ENCODE measurements around the gene SMARCC2. TPM values are rescaled to one million over a fixed set of nuclear protein-coding genes. Genes with fewer than 3 reads are reported as not detected.
"Not testable (repeated sequence)": the region's sequence is repeated elsewhere in the genome, so short reads cannot be mapped to it uniquely, and the experiment has no call there.

SMARCC2 gene
- total RNA-seq, 1 experiment from 2014 or later, result 94.8 TPM

- H3K36me3 Mint-ChIP-seq (ENCODE audit: insufficient read depth, unreplicated experiment), result peaks cover 36% of the 10 kb centered on the region
- POLR2A ChIA-PET, result interaction anchor here (0.6 to 3.5 kb wide), 16 partner anchors 8 to 527 kb away, joined by 3 to 27 read pairs (median 4); partner anchors contain the start of genes ESYT1, MYL6, PA2G4 and RAB5B
- H3K9me3 ChIP-seq, result no peaks in the 10 kb centered on the region
- DNase-seq, result no peak
- H3K4me1 Mint-ChIP-seq (ENCODE audit: low read depth, unreplicated experiment), result peaks cover 14% of the 10 kb centered on the region
- H3K27ac Mint-ChIP-seq (ENCODE audit: unreplicated experiment), result peak overlapping the region; percentile 100
- no peak for TF ChIP-seq CTCF (IDR thresholded peaks at IDR 0.05; ENCODE audit: insufficient read depth in 1 of 2, low read depth in 1 of 2, low read length in 1 of 2, severe bottlenecking in 1 of 2, unreplicated experiment in 1 of 2)
- 0 out of 2 replicates have a peak, but pooled peaks cover 1% of the 10 kb centered on the region for H3K36me3 ChIP-seq (ENCODE audit: control insufficient read depth, insufficient read depth, low read length)
- no peaks in the 10 kb centered on the region for H3K9me3 Mint-ChIP-seq (ENCODE audit: unreplicated experiment)
- no peaks in the 10 kb centered on the region for H3K27me3 ChIP-seq (replicated peaks; ENCODE audit: control insufficient read depth, insufficient read depth, low read length)
- peak overlapping the region; percentile 56 for H3K4me3 ChIP-seq (ENCODE audit: low read depth, low read length)
- no TSS peak for BruUV-seq (replicated peaks)
- H3K4me3 Mint-ChIP-seq (ENCODE audit: unreplicated experiment), result peak overlapping the region; percentile 97
- peaks cover 2% of the 10 kb centered on the region for H3K27me3 Mint-ChIP-seq (ENCODE audit: insufficient read depth, unreplicated experiment)
- CTCF ChIA-PET, result interaction anchor here (0.6 to 3.3 kb wide), 17 partner anchors 9 to 518 kb away, joined by 3 to 99 read pairs (median 6); partner anchors contain the start of genes ESYT1, MYL6, MYL6B and PA2G4
- intact Hi-C loops (cut with micrococcal nuclease; ENCODE audit: unreplicated experiment), result loop anchor here (1.0 to 10.0 kb wide), 9 partner anchors 9 to 374 kb away; partner anchors contain the start of genes COQ10A, ESYT1, GDF11 and MYL6B
- peaks cover 18% of the 10 kb centered on the region for H3K4me1 ChIP-seq
These were observed 70.5 kb downstream of the SMARCC2 start for GRCh38 chr12:56118688-56119357.

- peak within 1 kb of the TSS; percentile 97 for H3K4me3 Mint-ChIP-seq (ENCODE audit: unreplicated experiment)
- H3K27me3 ChIP-seq (replicated peaks; ENCODE audit: control insufficient read depth, insufficient read depth, low read length), result no peaks in the 10 kb centered on the region
- H3K27me3 Mint-ChIP-seq (ENCODE audit: insufficient read depth, unreplicated experiment), result peaks cover 2% of the 10 kb centered on the region
- no peaks in the 10 kb centered on the region for H3K9me3 Mint-ChIP-seq (ENCODE audit: unreplicated experiment)
- intact Hi-C loops (cut with micrococcal nuclease; ENCODE audit: unreplicated experiment), result loop anchor here (1.0 to 10.0 kb wide), 5 partner anchors 39 to 373 kb away; partner anchors contain the start of genes COQ10A, GDF11 and NABP2
- ChIA-PET POLR2A (interaction anchor here (0.6 to 3.5 kb wide), 15 partner anchors 8 to 527 kb away, joined by 3 to 27 read pairs (median 4); partner anchors contain the start of genes ESYT1, MYL6, PA2G4 and RAB5B), CTCF (interaction anchor here (0.6 to 3.3 kb wide), 12 partner anchors 10 to 191 kb away, joined by 3 to 99 read pairs (median 7); partner anchors contain the start of genes ESYT1, MYL6, MYL6B and PA2G4)
- H3K36me3 Mint-ChIP-seq (ENCODE audit: insufficient read depth, unreplicated experiment), result peaks cover 43% of the 10 kb centered on the region
- peak; percentile 98 to 99 for DNase-seq
- peak within 1 kb of the TSS; percentile 70 for H3K4me3 ChIP-seq (ENCODE audit: low read depth, low read length)
- peak within 1 kb of the TSS; percentile 100 for H3K27ac Mint-ChIP-seq (ENCODE audit: unreplicated experiment)
- BruUV-seq (replicated peaks), result no TSS peak
- H3K36me3 ChIP-seq (ENCODE audit: control insufficient read depth, insufficient read depth, low read length), result 0 out of 2 replicates have a peak, but pooled peaks cover 1% of the 10 kb centered on the region
- peaks cover 20% of the 10 kb centered on the region for H3K4me1 Mint-ChIP-seq (ENCODE audit: low read depth, unreplicated experiment)
- no peaks in the 10 kb centered on the region for H3K9me3 ChIP-seq
- H3K4me1 ChIP-seq, result peaks cover 18% of the 10 kb centered on the region
- peak in 1 of 2 experiments; percentile 53 for TF ChIP-seq CTCF (IDR thresholded peaks at IDR 0.05; ENCODE audit: insufficient read depth in 1 of 2, low read depth in 1 of 2, low read length in 1 of 2, severe bottlenecking in 1 of 2, unreplicated experiment in 1 of 2)
These were observed 71.2 kb downstream of the SMARCC2 start, which contains the start of gene ZC3H10 for GRCh38 chr12:56117778-56118687. TSS of gene ZC3H10 (plus strand) at chr12:56118266. CDS start at chr12:56120563, 2,297 bp downstream.

GRCh38 chr12:56117082-56117706, 72.1 kb downstream of the SMARCC2 start:
- peaks cover 51% of the 10 kb centered on the region for H3K36me3 Mint-ChIP-seq (ENCODE audit: insufficient read depth, unreplicated experiment)
- intact Hi-C loops (cut with micrococcal nuclease; ENCODE audit: unreplicated experiment), result loop anchor here (10.0 kb wide), 1 partner anchor 372 kb away; the partner anchor contains the start of gene GDF11
- Histone ChIP-seq H3K4me1 (peaks cover 18% of the 10 kb centered on the region), H3K4me3 (ENCODE audit: low read depth, low read length) (peak overlapping the region; percentile 70)
- peak overlapping the region; percentile 97 for H3K4me3 Mint-ChIP-seq (ENCODE audit: unreplicated experiment)
- not testable (repeated sequence) for DNase-seq; H3K27me3 Mint-ChIP-seq (ENCODE audit: insufficient read depth, unreplicated experiment); H3K9me3 ChIP-seq; H3K9me3 Mint-ChIP-seq (ENCODE audit: unreplicated experiment); H3K36me3 ChIP-seq (ENCODE audit: control insufficient read depth, insufficient read depth, low read length); H3K27me3 ChIP-seq (replicated peaks; ENCODE audit: control insufficient read depth, insufficient read depth, low read length)
- peak overlapping the region; percentile 100 for H3K27ac Mint-ChIP-seq (ENCODE audit: unreplicated experiment)
- TSS peak; percentile 95 for BruUV-seq (replicated peaks)
- peaks cover 20% of the 10 kb centered on the region for H3K4me1 Mint-ChIP-seq (ENCODE audit: low read depth, unreplicated experiment)
- ChIA-PET POLR2A (interaction anchor here (0.6 to 3.5 kb wide), 9 partner anchors 11 to 528 kb away, joined by 3 to 27 read pairs (median 7); partner anchors contain the start of genes ESYT1, PA2G4, RNF41 and SMARCC2), CTCF (interaction anchor here (2.7 to 3.3 kb wide), 2 partner anchors 42 to 72 kb away, joined by 24 to 99 read pairs; partner anchors contain the start of genes MYL6 and SMARCC2)
